RWPE2 (cell line): ENCODE measurements around the gene BMI1.

Source experiments
- ATAC-seq: fragments of 200-7000 bp; cut with Tn5 transposase; 3 replicates; pipeline ENCODE4 v1.9.1; 2021; ENCODE audit warnings: low read depth
- DNase-seq: peaks from one replicate; pipeline ENCODE4 v3.0.0-alpha.2; 2020; ENCODE audit warnings: low spot score
- H3K27ac ChIP-seq: fragments of 450-650 bp; 2 replicates; pipeline ENCODE4 v1.5.1; 2017; ENCODE audit warnings: mild to moderate bottlenecking; ENCODE audit not compliant: poor library complexity, severe bottlenecking
- H3K27me3 ChIP-seq: fragments of 250-450 bp; sonication (Bioruptor Pico); 2 replicates; pipeline ENCODE4 v1.5.1; 2021; ENCODE audit warnings: mild to moderate bottlenecking, moderate library complexity; ENCODE audit not compliant: insufficient read depth, poor library complexity, severe bottlenecking
- H3K36me3 ChIP-seq: fragments of 250-450 bp; sonication (Bioruptor Pico); 2 replicates; pipeline ENCODE4 v1.5.1; 2020; ENCODE audit warnings: low read depth, mild to moderate bottlenecking, moderate library complexity
- H3K4me1 ChIP-seq: fragments of 250-450 bp; sonication (Bioruptor Pico); 2 replicates; pipeline ENCODE4 v1.5.1; 2021; ENCODE audit warnings: mild to moderate bottlenecking, moderate library complexity; ENCODE audit not compliant: insufficient read depth, poor library complexity, severe bottlenecking
- H3K4me3 ChIP-seq: fragments of 250-450 bp; sonication (Bioruptor Pico); 2 replicates; pipeline ENCODE4 v1.5.1; 2021; ENCODE audit warnings: mild to moderate bottlenecking, moderate library complexity; ENCODE audit not compliant: severe bottlenecking
- H3K9me3 ChIP-seq: fragments of 250-450 bp; sonication (Bioruptor Pico); 2 replicates; pipeline ENCODE4 v1.5.1; 2021; ENCODE audit warnings: mild to moderate bottlenecking, moderate library complexity; ENCODE audit not compliant: severe bottlenecking
- CTCF ChIP-seq: fragments of 450-650 bp; IDR thresholded peaks from one replicate; pipeline ENCODE4 v1.5.1; 2017; ENCODE audit warnings: mild to moderate bottlenecking, moderate library complexity; ENCODE audit not compliant: poor library complexity, severe bottlenecking

The BMI1 gene

GRCh38 chr10:22293747-22294404 lies 27.0 kb upstream of the BMI1 start:
- no peak for DNase-seq
- no peaks in the 10 kb centered on the region for H3K9me3 ChIP-seq
- no peak overlapping the region for H3K27ac ChIP-seq
- no peaks in the 10 kb centered on the region for H3K36me3 ChIP-seq
- H3K27me3 ChIP-seq, result no peaks in the 10 kb centered on the region
- no peak for TF ChIP-seq CTCF
- ATAC-seq, result no peak
- no peak overlapping the region for H3K4me3 ChIP-seq
- H3K4me1 ChIP-seq, result no peaks in the 10 kb centered on the region

DNA sequence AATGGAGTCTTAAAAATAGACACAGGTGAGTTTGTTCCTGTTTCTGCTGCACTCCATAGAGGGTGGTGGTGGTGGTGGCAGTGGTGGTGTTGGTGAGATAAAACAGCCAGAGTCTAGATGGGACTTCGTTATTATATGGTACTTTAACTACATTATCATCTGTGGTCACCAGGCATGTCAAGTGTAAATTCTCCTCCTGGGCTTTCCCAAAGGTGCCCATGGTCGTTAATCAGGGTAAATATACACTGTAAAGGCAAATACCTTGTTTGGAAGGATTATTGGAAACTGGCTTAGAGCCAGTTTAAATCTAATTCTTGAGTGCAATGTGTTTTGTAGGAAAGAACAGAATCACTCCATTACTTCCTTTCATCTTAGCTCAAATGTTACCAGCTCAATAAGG lies 26.2 kb upstream of the BMI1 start:
- no peak overlapping the region for H3K4me3 ChIP-seq
- no peaks in the 10 kb centered on the region for H3K9me3 ChIP-seq
- DNase-seq, result no peak
- H3K27me3 ChIP-seq, result no peaks in the 10 kb centered on the region
- TF ChIP-seq CTCF, result no peak
- H3K27ac ChIP-seq, result no peak overlapping the region
- no peak for ATAC-seq
- no peaks in the 10 kb centered on the region for H3K4me1 ChIP-seq
- no peaks in the 10 kb centered on the region for H3K36me3 ChIP-seq

- Histone ChIP-seq H3K4me3 (no peak overlapping the region), H3K4me1 (no peaks in the 10 kb centered on the region), H3K27ac (no peak overlapping the region), H3K27me3 (no peaks in the 10 kb centered on the region), H3K36me3 (no peaks in the 10 kb centered on the region), H3K9me3 (no peaks in the 10 kb centered on the region)
- DNase-seq (no peak), ATAC-seq (no peak)
- TF ChIP-seq CTCF, result no peak
These were observed 19.7 kb upstream of the BMI1 start for GRCh38 chr10:22301193-22301592.

DNA sequence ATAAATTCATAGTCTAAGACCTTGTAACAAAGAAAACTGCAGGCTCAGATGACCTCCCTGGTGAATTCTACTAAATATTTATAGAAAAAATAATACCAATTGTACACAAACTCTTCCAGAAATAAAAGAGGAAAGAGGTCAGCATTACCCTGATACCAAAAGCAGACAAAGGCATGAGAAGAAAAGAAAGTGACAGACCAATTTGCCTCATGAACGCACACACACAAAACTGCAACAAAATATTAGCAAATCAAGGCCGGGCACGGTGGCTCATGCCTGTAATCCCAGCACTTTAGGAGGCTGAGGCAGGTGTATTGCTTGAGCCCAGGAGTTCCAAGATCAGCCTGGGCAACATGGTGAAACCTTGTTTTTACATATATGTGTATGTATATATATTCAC lies 17.4 kb upstream of the BMI1 start:
- ATAC-seq (no peak), DNase-seq (no peak)
- Histone ChIP-seq H3K4me1 (peaks cover 4% of the 10 kb centered on the region), H3K4me3 (no peak overlapping the region), H3K27me3 (no peaks in the 10 kb centered on the region), H3K36me3 (no peaks in the 10 kb centered on the region), H3K9me3 (no peaks in the 10 kb centered on the region), H3K27ac (no peak overlapping the region)
- TF ChIP-seq CTCF, result no peak

- peaks cover 7% of the 10 kb centered on the region for H3K4me1 ChIP-seq
- no peaks in the 10 kb centered on the region for H3K36me3 ChIP-seq
- no peak overlapping the region for H3K4me3 ChIP-seq
- TF ChIP-seq CTCF, result no peak
- no peaks in the 10 kb centered on the region for H3K9me3 ChIP-seq
- ATAC-seq (peak; percentile 14; the same call in 1 of the 3 replicates), DNase-seq (no peak)
- no peak overlapping the region for H3K27ac ChIP-seq
- H3K27me3 ChIP-seq, result no peaks in the 10 kb centered on the region
These were observed 15.2 kb upstream of the BMI1 start for GRCh38 chr10:22305721-22306120.
